Mesenchymal stem cell (in vitro differentiated cells and primary cell): ENCODE data around the gene JAKMIP1.

Experiments
- DNase-seq: peaks from one replicate; pipeline ENCODE4 v3.0.0-alpha.2; 2013
- H2AFZ ChIP-seq: one replicate; pipeline ENCODE4 v1.6.1; 2013; ENCODE audit warnings: low read depth, mild to moderate bottlenecking, control low read depth, inconsistent platforms, low read length, moderate library complexity
- H2AK5ac ChIP-seq: 2 replicates; pipeline ENCODE4 v1.6.1; 2013; ENCODE audit warnings: low read length, moderate library complexity, mild to moderate bottlenecking, inconsistent platforms; ENCODE audit not compliant: severe bottlenecking
- H2BK120ac ChIP-seq: one replicate; pipeline ENCODE4 v1.6.1; 2013; ENCODE audit warnings: low read depth, mild to moderate bottlenecking, inconsistent platforms, low read length, moderate library complexity
- H2BK12ac ChIP-seq, 2 experiments: one replicate each; pipeline ENCODE4 v1.6.1; 2013; ENCODE audit warnings: inconsistent platforms in 2 of 2, low read length in 2 of 2, mild to moderate bottlenecking in 2 of 2, moderate library complexity in 2 of 2, control low read depth in 1 of 2
- H2BK15ac ChIP-seq: one replicate; pipeline ENCODE4 v1.6.1; 2013; ENCODE audit warnings: mild to moderate bottlenecking, low read depth, inconsistent platforms; ENCODE audit not compliant: poor library complexity, severe bottlenecking
- H2BK5ac ChIP-seq: 2 replicates; pipeline ENCODE4 v1.6.1; 2013; ENCODE audit warnings: low read depth, mild to moderate bottlenecking, low read length, control low read depth, inconsistent platforms; ENCODE audit not compliant: poor library complexity, severe bottlenecking
- H3K14ac ChIP-seq, 2 experiments: one replicate each; pipeline ENCODE4 v1.6.1; 2013; ENCODE audit warnings: inconsistent platforms in 2 of 2, low read length in 2 of 2, control low read depth in 1 of 2, mild to moderate bottlenecking in 1 of 2, moderate library complexity in 1 of 2
- H3K18ac ChIP-seq, 2 experiments: one replicate each; pipeline ENCODE4 v1.6.1; 2013; ENCODE audit warnings: inconsistent platforms in 2 of 2, low read length in 2 of 2, control low read depth in 1 of 2, low read depth in 1 of 2, mild to moderate bottlenecking in 1 of 2
- H3K23ac ChIP-seq, 2 experiments: one replicate each; pipeline ENCODE4 v1.6.1; 2013; ENCODE audit warnings: inconsistent platforms in 2 of 2, low read length in 2 of 2, mild to moderate bottlenecking in 2 of 2, moderate library complexity in 2 of 2, control low read depth in 1 of 2
- H3K27ac ChIP-seq: 2 replicates; pipeline ENCODE4 v1.5.1; 2013; ENCODE audit warnings: mild to moderate bottlenecking, moderate library complexity, low read length, control low read depth, inconsistent platforms; ENCODE audit not compliant: poor library complexity, severe bottlenecking
- H3K27me3 ChIP-seq, 2 experiments: 2 replicates each; pipeline versions ENCODE4 v1.6.1 to v1.7.0; 2013; ENCODE audit warnings: low read length in 2 of 2, mild to moderate bottlenecking in 2 of 2, moderate library complexity in 2 of 2, control low read depth in 1 of 2, inconsistent platforms in 1 of 2; ENCODE audit not compliant: control insufficient read depth in 1 of 2, insufficient read depth in 1 of 2
- H3K36me3 ChIP-seq, 2 experiments: 2 replicates each; pipeline versions ENCODE4 v1.6.1 to v1.7.0; 2013; ENCODE audit warnings: low read length in 2 of 2, control low read depth in 1 of 2, inconsistent platforms in 1 of 2, low read depth in 1 of 2, mild to moderate bottlenecking in 1 of 2; ENCODE audit not compliant: insufficient read depth in 2 of 2, control insufficient read depth in 1 of 2
- H3K4ac ChIP-seq, 2 experiments: one replicate each; pipeline ENCODE4 v1.6.1; 2013; ENCODE audit warnings: inconsistent platforms in 2 of 2, low read length in 2 of 2, mild to moderate bottlenecking in 2 of 2, moderate library complexity in 2 of 2, control low read depth in 1 of 2, low read depth in 1 of 2
- H3K4me1 ChIP-seq: 2 replicates; pipeline ENCODE4 v1.6.1; 2013; ENCODE audit warnings: low read depth, low read length, control low read depth; ENCODE audit not compliant: control insufficient read depth, insufficient read depth
- H3K4me2 ChIP-seq: 2 replicates; pipeline ENCODE4 v1.6.1; 2013; ENCODE audit warnings: low read length, mild to moderate bottlenecking, inconsistent platforms; ENCODE audit not compliant: poor library complexity, severe bottlenecking
- H3K4me3 ChIP-seq, 2 experiments: 2 replicates each; pipeline versions ENCODE4 v1.5.1 to v1.7.0; 2013; ENCODE audit warnings: low read length in 2 of 2, mild to moderate bottlenecking in 2 of 2, control low read depth in 1 of 2, low read depth in 1 of 2; ENCODE audit not compliant: insufficient read depth in 1 of 2
- H3K79me1 ChIP-seq: replicated peaks from 2 replicates; pipeline ENCODE4 v1.6.1; 2013; ENCODE audit warnings: mild to moderate bottlenecking, control low read depth, low read length, inconsistent platforms; ENCODE audit not compliant: poor library complexity, severe bottlenecking
- H3K9ac ChIP-seq: 2 replicates; pipeline ENCODE4 v1.7.0; 2013; ENCODE audit warnings: mild to moderate bottlenecking, low read length, moderate library complexity
- H3K9me3 ChIP-seq: 2 replicates; pipeline ENCODE4 v1.7.0; 2013; ENCODE audit warnings: mild to moderate bottlenecking, low read length; ENCODE audit not compliant: control insufficient read depth
- H4K8ac ChIP-seq: one replicate; pipeline ENCODE4 v1.6.1; 2013; ENCODE audit warnings: inconsistent platforms, mild to moderate bottlenecking, low read length, moderate library complexity
- H4K91ac ChIP-seq: one replicate; pipeline ENCODE4 v1.6.1; 2013; ENCODE audit warnings: mild to moderate bottlenecking, low read length, inconsistent platforms
- WGBS: methylation state at CpG from one replicate; pipeline ENCODE4 v1.1.7; 2013; ENCODE audit warnings: mixed read lengths; 5-methylcytosine and 5-hydroxymethylcytosine counted together

JAKMIP1 gene

DNA sequence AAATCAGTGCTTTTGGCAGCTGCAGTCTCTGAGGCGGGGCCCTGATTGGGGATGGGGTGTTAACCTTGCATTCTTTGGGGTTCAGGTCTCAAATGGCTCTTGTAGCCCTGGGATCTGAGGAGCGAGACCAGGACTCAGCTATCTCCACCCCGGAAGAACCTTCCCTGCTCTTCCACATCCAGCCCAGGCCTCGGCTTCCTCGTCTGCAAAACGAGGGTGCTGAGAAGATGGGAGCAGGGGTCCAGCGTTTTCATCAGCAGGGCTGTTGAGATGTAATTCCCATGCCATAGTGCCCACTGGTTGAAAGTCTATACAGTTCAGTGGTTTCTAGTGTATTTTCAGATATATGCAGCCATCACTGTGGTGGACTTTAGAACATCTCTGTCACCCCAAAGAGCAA lies 34.7 kb upstream of the JAKMIP1 start:
- no peak overlapping the region for H2AK5ac ChIP-seq
- 83% methylated on average over 6 of the region's 7 CpGs for WGBS
- DNase-seq, result no peak

DNA sequence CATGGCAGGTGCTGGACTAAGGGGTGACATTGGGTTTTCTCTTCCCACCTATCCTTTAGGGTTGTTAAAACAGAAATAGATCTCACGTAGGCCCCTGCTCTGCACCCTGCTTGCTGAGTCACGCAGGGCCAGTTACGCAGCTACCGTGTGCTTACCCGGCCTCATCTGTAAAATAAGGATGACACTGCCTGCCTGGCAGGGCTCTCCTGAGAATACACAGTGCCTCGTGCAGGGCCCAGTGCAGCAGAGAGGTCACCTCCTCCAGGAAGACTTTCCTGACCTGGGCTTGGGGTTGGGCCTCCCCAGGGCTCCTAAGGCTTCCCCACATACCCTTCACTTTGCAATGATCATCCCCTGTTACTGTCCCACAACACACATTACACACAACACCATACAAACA lies 33.6 kb upstream of the JAKMIP1 start:
- H3K79me1 ChIP-seq, result no peaks in the 10 kb centered on the region
- no peak overlapping the region for H3K4me2 ChIP-seq
- H3K14ac ChIP-seq, result no peak overlapping the region
- no peak overlapping the region for H3K23ac ChIP-seq
- H2AFZ ChIP-seq, result no peak overlapping the region
- 77% methylated on average over 6 of the region's 6 CpGs for WGBS
- no peak overlapping the region for H3K4ac ChIP-seq
- no peak overlapping the region for H4K8ac ChIP-seq
- no peak overlapping the region for H2AK5ac ChIP-seq
- no peak overlapping the region for H3K27ac ChIP-seq
- H3K9ac ChIP-seq, result no peak overlapping the region
- H2BK5ac ChIP-seq, result no peak overlapping the region
- no peak overlapping the region for H2BK15ac ChIP-seq
- no peaks in the 10 kb centered on the region for H3K36me3 ChIP-seq
- DNase-seq, result no peak
- H3K4me3 ChIP-seq, result no peak overlapping the region
- H3K27me3 ChIP-seq, result peaks cover 13 to 37% of the 10 kb centered on the region in 2 experiments
- no peak overlapping the region for H2BK120ac ChIP-seq
- no peak overlapping the region for H3K18ac ChIP-seq
- H3K9me3 ChIP-seq, result no peaks in the 10 kb centered on the region
- no peak overlapping the region for H4K91ac ChIP-seq
- H3K4me1 ChIP-seq, result no peaks in the 10 kb centered on the region
- no peak overlapping the region for H2BK12ac ChIP-seq

More for the DNA sequence above, 34.7 kb upstream of the JAKMIP1 start:
- no peak overlapping the region for H2BK15ac ChIP-seq
- H2BK120ac ChIP-seq, result no peak overlapping the region
- H3K79me1 ChIP-seq, result no peaks in the 10 kb centered on the region
- no peak overlapping the region for H3K18ac ChIP-seq
- H3K9ac ChIP-seq, result no peak overlapping the region
- no peaks in the 10 kb centered on the region for H3K4me1 ChIP-seq
- H3K9me3 ChIP-seq, result no peaks in the 10 kb centered on the region
- H3K27me3 ChIP-seq, result peaks cover 9 to 43% of the 10 kb centered on the region in 2 experiments
- no peak overlapping the region for H3K23ac ChIP-seq
- no peak overlapping the region for H3K27ac ChIP-seq
- H4K91ac ChIP-seq, result no peak overlapping the region
- no peaks in the 10 kb centered on the region for H3K36me3 ChIP-seq
- H3K4ac ChIP-seq, result no peak overlapping the region
- no peak overlapping the region for H3K4me2 ChIP-seq
- H3K14ac ChIP-seq, result no peak overlapping the region
- no peak overlapping the region for H2BK5ac ChIP-seq
- no peak overlapping the region for H2AFZ ChIP-seq
- no peak overlapping the region for H2BK12ac ChIP-seq
- no peak overlapping the region for H4K8ac ChIP-seq
- H3K4me3 ChIP-seq, result no peak overlapping the region

DNA sequence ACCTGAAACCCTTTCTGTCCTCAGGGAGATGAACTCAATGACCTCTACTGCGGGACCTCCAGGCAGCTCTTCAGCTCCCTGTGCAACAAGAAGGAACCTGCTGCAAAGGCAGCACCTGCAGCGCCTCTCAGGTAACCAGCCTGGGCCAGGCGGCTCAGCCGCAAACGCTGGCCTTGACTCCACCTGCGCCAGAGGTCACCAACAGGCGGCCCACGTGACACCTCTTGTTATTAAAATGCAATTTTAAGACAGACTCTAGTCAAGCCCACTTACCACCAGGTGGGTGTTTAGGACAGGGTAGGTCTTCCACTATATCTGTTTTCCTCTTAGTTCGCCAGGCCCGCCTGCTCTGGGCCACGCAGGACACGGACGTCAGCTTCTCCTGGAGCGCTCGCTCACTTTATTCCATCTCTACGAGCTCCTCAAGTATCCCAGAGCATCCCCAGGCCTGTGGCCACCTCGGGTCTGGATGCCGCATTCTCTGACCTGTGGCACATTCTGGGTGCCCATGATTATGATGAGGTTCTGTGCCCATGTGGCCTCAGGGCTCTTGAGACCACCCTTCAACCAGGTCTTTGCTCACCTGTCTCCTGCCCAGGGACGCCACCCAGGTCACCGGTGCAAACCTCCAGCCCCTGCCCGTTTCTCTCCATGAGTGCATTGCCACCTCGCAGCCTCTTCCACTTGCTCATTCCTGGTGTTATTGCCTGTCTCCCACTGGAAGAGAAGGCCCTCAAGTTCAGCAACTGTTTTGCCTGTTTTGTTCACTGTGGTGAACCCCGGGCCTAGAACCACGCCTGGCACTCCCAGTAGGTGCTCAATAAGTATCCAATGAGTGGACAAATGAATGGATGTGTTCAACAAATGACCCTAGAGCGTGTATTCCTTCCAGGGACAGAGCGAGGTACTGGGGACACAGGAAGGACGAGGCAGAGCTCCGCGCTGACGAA lies 32.8 kb upstream of the JAKMIP1 start:
- H3K4ac ChIP-seq, result no peak overlapping the region
- H3K4me2 ChIP-seq, result no peak overlapping the region
- no peak overlapping the region for H4K91ac ChIP-seq
- H3K9ac ChIP-seq, result no peak overlapping the region
- H2BK120ac ChIP-seq, result no peak overlapping the region
- no peak overlapping the region for H3K23ac ChIP-seq
- no peak overlapping the region for H2BK12ac ChIP-seq
- H2AK5ac ChIP-seq, result no peak overlapping the region
- no peak for DNase-seq
- H2BK5ac ChIP-seq, result no peak overlapping the region
- no peak overlapping the region for H3K4me3 ChIP-seq
- H3K9me3 ChIP-seq, result no peaks in the 10 kb centered on the region
- no peak overlapping the region for H2BK15ac ChIP-seq
- H3K79me1 ChIP-seq, result no peaks in the 10 kb centered on the region
- H3K14ac ChIP-seq, result no peak overlapping the region
- H3K36me3 ChIP-seq, result no peaks in the 10 kb centered on the region
- H4K8ac ChIP-seq, result no peak overlapping the region
- 87% methylated on average over 30 of the region's 30 CpGs for WGBS
- H3K27ac ChIP-seq, result no peak overlapping the region
- no peak overlapping the region for H2AFZ ChIP-seq
- no peaks in the 10 kb centered on the region for H3K4me1 ChIP-seq
- H3K18ac ChIP-seq, result no peak overlapping the region
- H3K27me3 ChIP-seq, result peaks cover 13 to 43% of the 10 kb centered on the region in 2 experiments

DNA sequence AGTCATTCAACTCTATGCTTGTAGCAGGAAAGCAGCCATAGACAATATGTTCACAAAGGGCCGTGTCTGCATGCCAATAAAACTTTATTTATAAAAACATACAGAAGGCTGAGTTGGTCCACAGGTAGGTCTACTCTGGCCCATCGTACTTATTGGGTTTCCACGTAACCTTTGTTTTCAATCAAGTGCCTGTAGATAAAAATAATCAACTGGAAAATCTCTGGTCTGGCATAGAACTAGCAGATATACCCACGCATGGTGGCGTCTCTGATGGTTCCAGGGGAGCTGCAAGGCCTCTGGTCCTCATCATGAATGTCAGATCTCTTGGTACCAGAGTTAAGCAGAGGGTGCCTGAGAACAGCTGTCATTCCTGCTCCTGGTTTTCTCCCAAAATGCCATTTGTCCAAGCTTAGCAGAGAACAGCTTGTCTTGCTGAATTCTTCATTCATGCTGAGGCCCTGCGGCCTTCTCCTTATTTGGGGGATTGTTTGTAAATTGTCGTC lies 31.4 kb upstream of the JAKMIP1 start:
- Histone ChIP-seq H2AFZ (no peak overlapping the region), H2BK15ac (no peak overlapping the region), H3K27ac (no peak overlapping the region), H2AK5ac (no peak overlapping the region), H3K9ac (no peak overlapping the region), H2BK12ac (no peak overlapping the region), H3K4me3 (no peak overlapping the region), H3K27me3 (peaks cover 13 to 42% of the 10 kb centered on the region in 2 experiments), H3K4me1 (no peaks in the 10 kb centered on the region), H3K23ac (no peak overlapping the region), H3K4me2 (no peak overlapping the region), H2BK120ac (no peak overlapping the region), H4K8ac (no peak overlapping the region), H2BK5ac (no peak overlapping the region), H3K4ac (no peak overlapping the region), H3K79me1 (no peaks in the 10 kb centered on the region), H3K36me3 (no peaks in the 10 kb centered on the region), H3K9me3 (no peaks in the 10 kb centered on the region), H3K14ac (no peak overlapping the region), H3K18ac (no peak overlapping the region), H4K91ac (no peak overlapping the region)
- no peak for DNase-seq
- WGBS, result 87% methylated on average over 6 of the region's 7 CpGs
